GM15510 (cell line): ENCODE data around the gene APLF.

ENCODE experiments used
- POLR2A ChIP-seq: IDR thresholded peaks from 3 replicates; pipeline ENCODE4 v1.6.1; 2011; ENCODE audit warnings: borderline replicate concordance; ENCODE audit not compliant: insufficient read length; ENCODE audit errors: extremely low read depth

Gene APLF

GRCh38 chr2:68483011-68483410, 15.6 kb downstream of the APLF start:
- no peak for TF ChIP-seq POLR2A

DNA sequence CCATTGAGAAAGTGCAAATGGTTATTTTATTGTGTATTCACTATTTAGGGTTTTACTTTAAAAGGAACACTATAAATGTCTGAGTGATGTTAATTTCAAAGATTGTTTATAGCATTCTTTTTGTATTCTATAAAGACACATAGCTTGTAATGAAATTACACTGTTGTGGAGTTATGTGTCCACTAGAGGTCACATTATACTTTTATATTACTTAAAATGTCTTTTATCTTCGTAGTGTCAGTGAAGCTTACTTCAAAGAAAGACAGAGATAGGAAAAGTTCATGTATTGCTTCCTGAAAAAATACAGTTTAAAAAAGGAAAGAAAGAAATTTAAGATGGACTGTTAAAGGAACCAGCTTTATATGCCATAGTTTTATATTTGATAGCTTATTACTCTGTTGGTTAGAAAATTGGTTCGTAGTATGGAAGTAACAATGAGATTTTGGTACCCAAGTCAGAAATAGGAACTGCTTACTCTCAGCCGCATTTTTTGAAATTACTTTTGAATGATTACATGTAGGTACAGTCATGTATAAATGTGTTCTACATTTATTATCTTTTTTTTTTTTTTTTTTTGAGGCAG, 20.5 kb downstream of the APLF start:
- TF ChIP-seq POLR2A, result no peak

DNA sequence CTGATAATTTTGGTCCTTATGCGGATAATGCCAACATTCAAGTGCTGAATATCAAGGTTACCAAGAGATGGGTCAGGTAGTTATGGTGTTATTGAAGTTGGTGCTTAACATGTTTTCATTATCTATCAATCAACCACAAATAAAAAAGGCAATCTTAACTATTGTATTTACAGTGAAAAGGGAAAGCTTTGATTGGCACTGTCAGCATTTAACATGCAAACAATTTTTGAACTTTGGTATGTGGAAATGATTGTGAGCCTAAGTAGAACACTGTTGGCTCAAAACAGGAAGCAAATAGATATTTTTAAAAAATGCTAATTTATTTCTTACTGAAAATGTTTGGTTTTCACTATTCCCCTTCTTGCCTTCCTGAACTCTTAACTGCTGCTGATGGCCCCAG, 21.9 kb downstream of the APLF start:
- TF ChIP-seq POLR2A, result no peak

DNA sequence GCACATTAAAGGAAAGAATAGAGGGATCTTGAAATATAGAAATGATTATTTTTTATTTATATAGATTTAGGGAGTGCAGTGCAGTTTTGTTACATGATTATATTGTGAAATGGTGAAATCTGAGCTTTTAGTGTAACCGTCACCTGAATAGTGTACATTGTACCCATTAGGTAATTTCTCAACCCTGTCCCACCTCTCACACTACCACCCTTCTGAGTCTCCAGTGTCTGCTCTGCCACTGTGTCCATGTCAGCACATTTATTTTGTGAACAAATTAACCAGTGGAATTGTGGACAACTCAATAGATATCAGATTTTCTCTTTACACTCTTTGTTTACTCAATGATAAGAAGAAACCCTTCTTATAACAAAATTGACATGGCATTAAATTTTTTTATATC, 24.2 kb downstream of the APLF start:
- no peak for TF ChIP-seq POLR2A

DNA sequence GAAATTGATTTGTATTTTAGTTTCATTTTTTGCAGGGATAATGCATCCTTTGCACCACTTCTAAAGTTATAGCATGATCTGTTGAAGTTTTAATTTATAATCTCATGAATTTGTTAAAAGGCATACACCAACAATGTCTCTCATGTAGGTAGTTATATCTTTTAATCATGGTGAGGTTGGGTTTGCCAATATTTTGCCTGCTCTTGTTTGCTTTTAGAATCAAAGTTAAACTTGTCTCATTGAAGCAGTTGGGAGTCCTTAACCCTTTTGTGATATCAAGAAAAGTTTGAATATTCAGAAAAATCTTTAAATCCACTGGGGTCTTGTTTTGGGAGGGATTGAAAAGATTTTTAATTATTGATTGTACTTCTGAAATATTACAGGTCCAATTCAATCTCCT, 31.7 kb downstream of the APLF start:
- TF ChIP-seq POLR2A, result no peak

- TF ChIP-seq POLR2A, result no peak
Observed at GRCh38 chr2:68500649-68501048, 33.3 kb downstream of the APLF start.

GRCh38 chr2:68501768-68502167, 34.4 kb downstream of the APLF start:
- TF ChIP-seq POLR2A, result no peak

GRCh38 chr2:68505603-68506159, 38.3 kb downstream of the APLF start:
- no peak for TF ChIP-seq POLR2A

GRCh38 chr2:68506170-68506569, 38.8 kb downstream of the APLF start:
- TF ChIP-seq POLR2A, result no peak

DNA sequence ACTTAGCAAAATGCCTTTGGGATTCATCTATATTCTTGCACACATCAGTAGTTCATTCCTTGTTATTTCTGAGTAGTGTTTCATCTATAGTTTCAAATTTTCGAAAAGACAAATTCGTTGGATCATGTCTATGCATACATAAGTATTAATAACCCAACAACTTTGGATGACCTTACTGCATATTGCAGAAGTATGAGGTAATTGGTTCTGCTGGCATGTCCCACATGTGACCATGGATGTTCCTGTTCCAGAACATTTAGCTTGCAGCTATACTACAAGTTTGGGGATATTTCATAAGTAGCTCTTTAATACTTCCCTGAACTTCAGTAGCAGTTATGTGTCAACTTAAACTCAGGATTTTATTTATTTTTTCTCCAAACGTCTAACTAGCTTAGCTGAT, 44.9 kb downstream of the APLF start:
- TF ChIP-seq POLR2A, result no peak

- TF ChIP-seq POLR2A, result no peak
Observed at GRCh38 chr2:68512966-68513365, 45.6 kb downstream of the APLF start.

- TF ChIP-seq POLR2A, result no peak
Observed at GRCh38 chr2:68514316-68514929, 47.0 kb downstream of the APLF start.

DNA sequence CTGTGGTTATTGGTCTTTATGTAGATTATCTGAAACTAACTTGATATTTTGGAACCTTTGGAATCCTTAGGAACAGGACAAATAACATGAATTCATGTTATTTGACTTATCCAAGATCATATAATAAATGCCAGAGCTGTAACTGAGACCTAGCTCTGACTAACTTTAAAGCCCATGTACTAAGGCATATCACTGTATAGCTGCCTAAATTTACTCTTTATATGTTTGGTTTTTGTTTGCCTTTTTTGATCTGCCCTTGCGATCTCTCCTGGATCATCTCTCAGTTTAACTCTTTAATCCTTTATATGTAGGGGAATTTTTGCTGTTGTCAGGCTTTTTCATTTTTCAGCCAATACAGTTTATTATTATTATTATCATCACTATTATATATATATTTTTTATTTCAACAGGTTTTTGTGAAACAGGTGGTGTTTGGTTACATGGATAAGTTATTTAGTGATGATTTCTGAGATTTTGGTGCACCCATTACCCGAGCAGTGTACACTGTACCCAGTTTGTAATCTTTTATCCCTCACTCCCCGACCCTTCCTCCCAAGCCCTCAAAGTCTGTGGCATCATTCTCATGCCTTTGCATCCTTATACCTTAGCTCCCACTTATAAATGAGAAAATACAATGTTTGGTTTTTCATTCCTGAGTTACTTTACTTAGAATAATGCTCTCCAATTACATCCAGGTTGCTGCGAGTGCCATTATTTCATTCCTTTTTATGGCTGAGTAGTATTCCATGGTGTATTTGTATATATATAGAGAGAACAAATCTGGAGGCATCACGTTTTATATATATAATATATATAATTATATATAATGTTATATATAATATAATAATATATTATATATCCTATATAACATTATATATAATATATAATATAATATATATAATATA, 48.9 kb downstream of the APLF start:
- no peak for TF ChIP-seq POLR2A

GRCh38 chr2:68519236-68519635, 51.9 kb downstream of the APLF start:
- no peak for TF ChIP-seq POLR2A

GRCh38 chr2:68521037-68521436, 53.7 kb downstream of the APLF start:
- TF ChIP-seq POLR2A, result no peak

DNA sequence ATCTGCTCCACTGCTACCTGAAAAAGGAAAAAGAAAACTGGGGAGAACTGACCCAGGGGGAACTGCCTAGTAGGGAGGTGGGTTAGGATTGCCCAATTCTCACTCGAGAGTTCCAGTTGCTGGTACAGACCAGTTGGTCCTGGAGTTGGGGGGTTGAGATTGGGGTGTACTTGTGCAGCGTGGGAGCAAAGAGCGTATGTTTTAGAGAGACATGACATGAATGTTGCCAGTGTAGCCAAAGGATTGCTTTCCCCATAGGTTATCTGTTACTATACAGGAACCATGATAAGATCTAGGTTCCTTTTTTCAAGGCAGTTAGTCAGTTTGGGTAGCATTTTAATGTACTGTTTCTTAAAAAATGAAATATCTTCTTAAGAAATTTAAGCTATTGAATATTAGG, 68.6 kb downstream of the APLF start:
- TF ChIP-seq POLR2A, result no peak

DNA sequence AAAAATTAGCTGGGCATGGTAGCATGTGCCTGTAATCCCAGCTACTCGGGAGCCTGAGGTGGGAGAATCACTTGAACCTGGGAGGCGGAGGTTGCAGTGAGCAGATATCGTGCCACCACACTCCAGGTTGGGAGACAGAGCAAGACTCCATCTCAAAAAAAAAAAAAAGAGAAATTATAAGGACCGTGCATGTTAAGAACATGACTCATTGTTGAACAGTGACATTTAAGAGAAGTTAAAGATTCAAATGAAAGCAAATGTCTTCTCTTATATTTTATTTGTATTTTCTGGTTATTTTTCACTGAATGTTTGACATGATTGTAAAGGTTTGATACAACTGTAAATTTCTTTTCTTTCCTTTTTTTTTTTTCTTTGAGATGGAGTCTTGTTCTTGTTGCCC, 69.6 kb downstream of the APLF start:
- TF ChIP-seq POLR2A, result no peak

- TF ChIP-seq POLR2A, result no peak
Observed at GRCh38 chr2:68537809-68538208, 70.4 kb downstream of the APLF start.
